22Rv1 (cell line): ENCODE results near the gene UQCRC1.

ENCODE experiments used
- ZFX ChIP-seq: fragments of 450-650 bp; IDR thresholded peaks from 2 replicates; pipeline ENCODE4 v1.6.1; 2017; ENCODE audit warnings: antibody characterized with exemption, borderline replicate concordance
- TF ChIP-seq, protein P1 (sequence below): fragments of 450-650 bp; IDR thresholded peaks from 2 replicates; pipeline ENCODE4 v1.5.1; 2017; ENCODE audit warnings: mild to moderate bottlenecking

DNA sequence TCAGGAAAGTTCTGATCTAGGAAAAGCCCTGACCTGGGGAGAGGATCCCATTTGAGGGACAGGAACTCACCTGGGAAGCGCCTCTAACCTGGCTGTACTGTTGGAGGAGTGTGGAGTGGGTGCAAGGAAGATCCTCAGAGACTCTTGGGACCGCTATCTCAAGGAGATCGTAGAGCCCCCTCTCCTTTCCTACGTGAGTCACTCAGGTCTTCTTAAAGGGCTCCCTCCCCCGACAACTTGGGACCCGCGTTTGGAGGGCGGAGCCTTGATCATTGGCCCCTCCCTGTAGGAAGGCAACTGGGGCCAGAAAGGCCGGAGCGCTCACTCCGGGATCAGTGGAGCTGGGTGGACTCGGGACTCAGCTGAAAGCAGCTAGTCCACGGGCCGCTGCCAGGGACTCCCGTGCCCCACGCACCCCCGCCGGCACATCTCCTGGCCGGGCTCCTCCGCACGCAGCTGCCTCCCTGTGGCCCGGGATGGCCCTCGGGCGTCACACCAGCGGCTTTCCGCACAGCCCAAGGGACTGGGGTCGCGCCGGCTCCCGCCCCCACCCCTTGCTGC lies 25.3 kb upstream of the UQCRC1 start:
- TF ChIP-seq, protein P1, sequence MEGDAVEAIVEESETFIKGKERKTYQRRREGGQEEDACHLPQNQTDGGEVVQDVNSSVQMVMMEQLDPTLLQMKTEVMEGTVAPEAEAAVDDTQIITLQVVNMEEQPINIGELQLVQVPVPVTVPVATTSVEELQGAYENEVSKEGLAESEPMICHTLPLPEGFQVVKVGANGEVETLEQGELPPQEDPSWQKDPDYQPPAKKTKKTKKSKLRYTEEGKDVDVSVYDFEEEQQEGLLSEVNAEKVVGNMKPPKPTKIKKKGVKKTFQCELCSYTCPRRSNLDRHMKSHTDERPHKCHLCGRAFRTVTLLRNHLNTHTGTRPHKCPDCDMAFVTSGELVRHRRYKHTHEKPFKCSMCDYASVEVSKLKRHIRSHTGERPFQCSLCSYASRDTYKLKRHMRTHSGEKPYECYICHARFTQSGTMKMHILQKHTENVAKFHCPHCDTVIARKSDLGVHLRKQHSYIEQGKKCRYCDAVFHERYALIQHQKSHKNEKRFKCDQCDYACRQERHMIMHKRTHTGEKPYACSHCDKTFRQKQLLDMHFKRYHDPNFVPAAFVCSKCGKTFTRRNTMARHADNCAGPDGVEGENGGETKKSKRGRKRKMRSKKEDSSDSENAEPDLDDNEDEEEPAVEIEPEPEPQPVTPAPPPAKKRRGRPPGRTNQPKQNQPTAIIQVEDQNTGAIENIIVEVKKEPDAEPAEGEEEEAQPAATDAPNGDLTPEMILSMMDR = no peak
- no peak for TF ChIP-seq ZFX
